Left lung (tissue), 10 donors: ENCODE data around the gene TMEM219. TPM values are rescaled to one million over a fixed set of nuclear protein-coding genes. Genes with fewer than 3 reads are reported as not detected.

Experiments
- ATAC-seq: fragments of 200-7000 bp; cut with Tn5 transposase; one replicate; pipeline ENCODE4 v1.9.1; 2020; ENCODE audit warnings: moderate library complexity
- DNase-seq, 4 donors: peaks; one replicate each; pipeline ENCODE4 v3.0.0-alpha.2; 2013 to 2020
- H3K27ac ChIP-seq, 2 donors: fragments of 200-600 bp; sonication (generic) in 1 of 2; one replicate each; pipeline versions ENCODE4 v1.5.0 to v1.8.0; 2020 to 2021
- H3K27me3 ChIP-seq, 2 donors: fragments of 200-600 bp; sonication (generic) in 1 of 2; one replicate each; pipeline versions ENCODE4 v1.5.0 to v1.8.0; 2020 to 2021
- H3K36me3 ChIP-seq, 2 donors: fragments of 200-600 bp; sonication (generic) in 1 of 2; one replicate each; pipeline versions ENCODE4 v1.5.0 to v1.8.0; 2020 to 2021
- H3K4me1 ChIP-seq, 2 donors: fragments of 200-600 bp; one replicate each; pipeline ENCODE4 v1.8.0; 2021
- H3K4me3 ChIP-seq, 2 donors: fragments of 200-600 bp; sonication (generic) in 1 of 2; one replicate each; pipeline versions ENCODE4 v1.5.0 to v1.8.0; 2020 to 2021; ENCODE audit warnings: mild to moderate bottlenecking in 1 of 2
- H3K9me3 ChIP-seq, 2 donors: fragments of 200-600 bp; sonication (generic) in 1 of 2; one replicate each; pipeline versions ENCODE4 v1.5.0 to v1.8.0; 2020 to 2021
- intact Hi-C, 2 donors: fragments of 100-400 bp; cut with DNase I; formaldehyde crosslinking; loops; one replicate each; pipeline versions ENCODE4 v1.11.2 to v1.14.2; 2022
- polyA plus RNA-seq, 6 donors: library from polyadenylated mRNA; unstranded; fragments of 120-200 nt; gene quantifications; one replicate each; pipeline ENCODE4 v1.2.1, GENCODE V29; 2013; ENCODE audit not compliant: insufficient read length in 6 of 6
- total RNA-seq, 2 donors: library from RNA; stranded (reverse); fragmentation: NEBNext Ultra II Directional; extraction: Animal tissue kit (Norgen Biotek cat#: 25700); gene quantifications; one replicate each; pipeline ENCODE4 v1.2.1, GENCODE V29; 2021
- TF ChIP-seq, protein P1 (sequence below), 2 donors: fragments of 200-600 bp; sonication (generic) in 1 of 2; IDR thresholded peaks; one replicate each; pipeline versions ENCODE4 v1.5.0 to v1.8.0; 2021; ENCODE audit warnings: antibody characterized with exemption in 2 of 2
- donor health status: DM: no; HTN: yes; CAD: no.
- donor health status: DM: no; HTN: no; CAD: no.

The TMEM219 gene
- total and polyA plus RNA-seq, 8 donors, result 103 to 154 (median 118) TPM

DNA sequence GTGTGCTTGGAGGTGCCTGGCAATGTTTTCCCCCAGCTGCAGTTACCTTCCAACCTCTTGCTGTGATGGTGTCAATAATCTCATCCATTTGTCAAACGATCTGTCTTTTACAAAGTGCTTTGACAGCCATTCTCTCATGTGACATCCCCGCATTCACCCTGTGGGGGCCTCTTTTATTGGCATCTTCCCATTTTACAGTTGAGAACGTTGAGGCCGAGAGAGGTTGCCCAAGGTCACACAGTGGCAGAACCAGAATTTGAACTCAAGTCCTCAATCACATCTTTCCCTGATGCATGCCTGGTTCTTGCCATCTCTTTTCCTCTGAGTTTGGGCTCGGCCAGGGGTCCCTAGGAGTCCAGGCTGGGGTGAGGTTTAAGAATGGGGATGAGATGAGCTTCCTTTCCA lies 13.3 kb downstream of the TMEM219 start:
- no peak for ATAC-seq
- intact Hi-C loops, result no loop called here
- H3K9me3 ChIP-seq, result no peaks in the 10 kb centered on the region
- TF ChIP-seq, protein P1, sequence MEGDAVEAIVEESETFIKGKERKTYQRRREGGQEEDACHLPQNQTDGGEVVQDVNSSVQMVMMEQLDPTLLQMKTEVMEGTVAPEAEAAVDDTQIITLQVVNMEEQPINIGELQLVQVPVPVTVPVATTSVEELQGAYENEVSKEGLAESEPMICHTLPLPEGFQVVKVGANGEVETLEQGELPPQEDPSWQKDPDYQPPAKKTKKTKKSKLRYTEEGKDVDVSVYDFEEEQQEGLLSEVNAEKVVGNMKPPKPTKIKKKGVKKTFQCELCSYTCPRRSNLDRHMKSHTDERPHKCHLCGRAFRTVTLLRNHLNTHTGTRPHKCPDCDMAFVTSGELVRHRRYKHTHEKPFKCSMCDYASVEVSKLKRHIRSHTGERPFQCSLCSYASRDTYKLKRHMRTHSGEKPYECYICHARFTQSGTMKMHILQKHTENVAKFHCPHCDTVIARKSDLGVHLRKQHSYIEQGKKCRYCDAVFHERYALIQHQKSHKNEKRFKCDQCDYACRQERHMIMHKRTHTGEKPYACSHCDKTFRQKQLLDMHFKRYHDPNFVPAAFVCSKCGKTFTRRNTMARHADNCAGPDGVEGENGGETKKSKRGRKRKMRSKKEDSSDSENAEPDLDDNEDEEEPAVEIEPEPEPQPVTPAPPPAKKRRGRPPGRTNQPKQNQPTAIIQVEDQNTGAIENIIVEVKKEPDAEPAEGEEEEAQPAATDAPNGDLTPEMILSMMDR (IDR thresholded peaks at IDR 0.05), result no peak
- H3K4me1 ChIP-seq, result peaks cover 29 to 47% of the 10 kb centered on the region in 2 donors
- H3K4me3 ChIP-seq, result peak overlapping the region; percentile 81 to 97
- no peaks in the 10 kb centered on the region for H3K27me3 ChIP-seq
- H3K36me3 ChIP-seq, result peaks cover 0 to 42% of the 10 kb centered on the region in 2 donors
- DNase-seq, result no peak
- peak overlapping the region; percentile 88 to 91 for H3K27ac ChIP-seq

DNA sequence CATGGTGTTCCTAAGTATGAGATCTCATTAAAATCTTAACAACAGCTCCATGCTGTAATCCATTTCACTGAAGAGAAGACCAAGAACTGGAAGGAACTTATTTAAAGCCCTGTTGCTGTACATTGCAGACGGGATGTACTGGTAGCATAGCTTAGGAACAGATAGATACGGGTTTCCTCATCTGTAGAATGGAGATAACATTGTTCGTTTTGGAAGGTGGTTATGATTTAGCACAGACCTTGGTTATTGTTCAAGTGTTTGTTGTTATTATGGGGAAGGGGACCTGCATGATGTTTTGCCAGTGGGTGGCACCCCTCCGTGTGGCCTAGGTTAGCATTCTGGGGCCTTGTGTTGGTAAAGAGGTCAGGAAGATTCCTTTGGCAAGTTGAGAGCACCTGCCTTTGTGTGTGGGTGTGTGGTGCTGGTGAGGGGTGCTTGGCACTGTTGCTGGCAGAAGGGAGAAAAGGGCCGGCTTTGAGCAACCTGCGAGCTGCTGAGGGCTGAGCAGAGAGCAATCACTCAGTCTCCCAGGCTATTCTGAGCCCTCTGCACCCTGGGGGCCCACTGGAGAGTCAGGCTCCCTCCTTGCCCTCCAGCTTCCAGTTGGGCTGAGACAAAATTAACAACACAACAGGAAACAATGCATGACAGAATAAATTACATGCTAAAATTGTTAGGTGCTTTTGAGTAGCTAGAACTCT lies 14.1 kb downstream of the TMEM219 start:
- Histone ChIP-seq H3K27me3 (no peaks in the 10 kb centered on the region), H3K9me3 (no peaks in the 10 kb centered on the region), H3K4me1 (peaks cover 29 to 47% of the 10 kb centered on the region in 2 donors), H3K36me3 (peaks cover 0 to 44% of the 10 kb centered on the region in 2 donors), H3K27ac (peak overlapping the region; percentile 88 to 91), H3K4me3 (peak overlapping the region; percentile 81 to 97)
- DNase-seq (peak in 1 of 4 donors; percentile 34), ATAC-seq (peak; percentile 1)
- intact Hi-C loops, result no loop called here
- TF ChIP-seq, protein P1 (IDR thresholded peaks at IDR 0.05), result no peak

DNA sequence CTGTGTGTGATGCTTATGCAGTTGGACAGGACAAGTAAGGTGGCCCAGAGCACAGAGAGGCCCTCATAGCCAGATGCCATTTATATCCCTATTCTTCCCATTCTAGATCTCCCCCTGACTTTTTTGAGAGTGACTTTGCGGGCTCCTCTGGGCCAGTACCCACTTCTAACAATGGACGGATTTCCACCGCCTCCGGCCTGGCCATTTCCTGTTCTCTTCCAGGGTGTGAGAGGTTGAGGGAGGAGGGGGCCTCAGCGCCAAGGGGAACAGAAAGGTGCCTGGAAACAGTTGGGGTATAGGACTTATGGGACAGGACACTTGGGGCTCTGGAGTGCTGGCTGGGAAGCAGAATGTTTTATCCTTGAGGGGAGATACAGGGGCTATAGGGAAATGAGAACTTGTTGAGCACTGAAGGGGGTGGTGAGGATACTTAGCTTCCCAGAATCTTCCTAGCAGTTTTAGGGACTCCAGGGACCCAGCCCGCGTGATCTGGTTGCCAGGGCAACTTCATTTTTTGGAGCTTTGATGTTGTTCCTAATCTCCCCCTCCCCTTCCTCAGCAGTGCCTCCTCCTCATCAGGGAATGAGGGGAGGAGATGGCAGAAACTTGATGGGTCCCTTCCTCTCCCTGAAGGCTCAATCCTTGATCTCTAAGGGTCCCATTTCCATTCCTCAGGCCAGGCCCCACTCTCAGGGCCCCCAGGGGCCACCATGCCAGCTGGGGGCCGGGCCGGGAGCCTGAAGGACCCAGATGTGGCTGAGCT lies 15.4 kb downstream of the TMEM219 start:
- DNase-seq (no peak), ATAC-seq (no peak)
- H3K36me3 ChIP-seq, result peaks cover 0 to 47% of the 10 kb centered on the region in 2 donors
- intact Hi-C loops, result no loop called here
- peak overlapping the region in 1 of 2 donors; percentile 97 for H3K4me3 ChIP-seq
- H3K4me1 ChIP-seq, result peaks cover 29 to 47% of the 10 kb centered on the region in 2 donors
- peak overlapping the region; percentile 9 to 91 for H3K27ac ChIP-seq
- TF ChIP-seq, protein P1 (IDR thresholded peaks at IDR 0.05), result no peak
- H3K27me3 ChIP-seq, result no peaks in the 10 kb centered on the region
- H3K9me3 ChIP-seq, result no peaks in the 10 kb centered on the region

DNA sequence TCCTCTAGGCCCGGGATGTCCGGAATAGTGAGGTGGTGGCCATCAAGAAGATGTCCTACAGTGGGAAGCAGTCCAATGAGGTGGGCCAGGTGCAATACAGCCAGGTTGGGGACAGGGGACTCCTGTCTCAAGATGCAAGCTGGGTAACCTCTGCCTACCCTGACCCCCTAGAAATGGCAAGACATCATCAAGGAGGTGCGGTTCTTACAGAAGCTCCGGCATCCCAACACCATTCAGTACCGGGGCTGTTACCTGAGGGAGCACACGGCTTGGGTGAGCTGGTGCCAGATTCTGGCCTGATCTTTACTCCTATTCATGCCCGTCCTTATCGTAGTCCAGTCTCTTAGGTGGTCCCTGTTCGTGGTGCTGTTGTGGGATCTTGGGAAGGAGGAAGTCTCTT lies 16.2 kb downstream of the TMEM219 start:
- intact Hi-C loops, result no loop called here
- Histone ChIP-seq H3K9me3 (no peaks in the 10 kb centered on the region), H3K27me3 (no peaks in the 10 kb centered on the region), H3K4me1 (peaks cover 27 to 45% of the 10 kb centered on the region in 2 donors), H3K27ac (peak overlapping the region in 1 of 2 donors; percentile 91), H3K36me3 (peaks cover 0 to 56% of the 10 kb centered on the region in 2 donors), H3K4me3 (no peak overlapping the region)
- ATAC-seq (no peak), DNase-seq (peak in 1 of 4 donors; percentile 4)
- TF ChIP-seq, protein P1 (IDR thresholded peaks at IDR 0.05), result no peak
